ENCODE measurements around the gene ARHGEF28. TPM values are rescaled to one million over a fixed set of nuclear protein-coding genes. Genes with fewer than 3 reads are reported as not detected.

Gene ARHGEF28
- total and polyA plus RNA-seq, 10 of the 15 experiments (the other 5 are each of a cell fraction or from before 2014, with no cell fraction given): 0.10 to 0.72 (median 0.22) TPM; not detected in 2

GRCh38 chr5:73617510-73618279, 8.3 kb upstream of the ARHGEF28 start (continued):
- TF ChIP-seq ZNF592 (IDR thresholded peaks at IDR 0.05): no peak

- Histone ChIP-seq H3K4me1 (ENCODE audit: control insufficient read depth, insufficient read depth, low read length) (peaks cover 7% of the 10 kb centered on the region), H3K27ac (ENCODE audit: control insufficient read depth, insufficient read depth) (no peak overlapping the region), H3K9ac (ENCODE audit: control insufficient read depth, insufficient read depth, low read length) (no peak overlapping the region), H3K9me3 (replicated peaks; ENCODE audit: control insufficient read depth, insufficient read depth, low read length) (no peaks in the 10 kb centered on the region), H3K79me2 (ENCODE audit: control insufficient read depth, insufficient read depth, low read length) (no peaks in the 10 kb centered on the region), H3K36me3 (ENCODE audit: control insufficient read depth in 2 of 2, insufficient read depth in 2 of 2, low read length in 1 of 2) (no peaks in the 10 kb centered on the region), H3K4me3 (no peak overlapping the region), H4K20me1 (ENCODE audit: control insufficient read depth, insufficient read depth) (no peaks in the 10 kb centered on the region), H2AFZ (ENCODE audit: control insufficient read depth, low read depth, low read length) (no peak overlapping the region), H3K4me2 (ENCODE audit: control insufficient read depth, insufficient read depth) (no peak overlapping the region), H3K27me3 (replicated peaks in 1 of 2; ENCODE audit: control insufficient read depth in 2 of 2, insufficient read depth in 2 of 2, low read length in 1 of 2) (no peaks in the 10 kb centered on the region)
- ChIA-PET SMC1A (ENCODE audit: uncharacterized antibody, unreplicated experiment) (interaction anchor here (0.9 to 1.3 kb wide), 2 partner anchors 43 to 59 kb away, joined by 3 to 4 read pairs; no protein-coding TSS in a partner anchor), CTCF (interaction anchor here (0.7 to 1.7 kb wide), 2 partner anchors 23 to 137 kb away, joined by 4 to 6 read pairs; no protein-coding TSS in a partner anchor), POLR2A (no interaction called here), RAD21 (ENCODE audit: unreplicated experiment) (interaction anchor here (0.6 kb wide), 1 partner anchor 71 kb away, joined by 3 read pairs; no protein-coding TSS in a partner anchor)
- no TSS peak for BruUV-seq (replicated peaks)
- ATAC-seq: no peak
- TF ChIP-seq ATF3 (IDR thresholded peaks at IDR 0.05; ENCODE audit: borderline replicate concordance, extremely low read depth, low read depth, low read length): no peak
- TF ChIP-seq ATF7 (IDR thresholded peaks at IDR 0.05; ENCODE audit: low read depth): 0 out of 2 replicates have a peak, but pooled peaks have one; percentile 28
- no peak for FAIRE-seq
- 9% methylated on average over 4 of the region's 4 CpGs for WGBS (ENCODE audit: insufficient coverage, insufficient replicate concordance, low lambda C conversion rate, missing lambda C conversion rate)
- in situ Hi-C loops (cut with MboI) (no loop called here), intact Hi-C loops (cut with micrococcal nuclease; ENCODE audit: unreplicated experiment) (no loop called here)
- DNase-seq (ENCODE audit: low read depth, low spot score): no peak
Measured at GRCh38 chr5:73619606-73620333, 6.2 kb upstream of the ARHGEF28 start.

Measured in GM12878 (cell line).